ENCODE results near the gene DLGAP1. TPM values are rescaled to one million over a fixed set of nuclear protein-coding genes. Genes with fewer than 3 reads are reported as not detected.

The DLGAP1 gene
- total and polyA plus RNA-seq, 2 experiments from 2014 or later: 3.1 to 6.5 TPM

- Histone ChIP-seq H3K4me3 (no peak overlapping the region), H3K9me3 (ENCODE audit: low read depth) (no peaks in the 10 kb centered on the region), H3K27ac (no peak overlapping the region), H3K9me2 (replicated peaks; ENCODE audit: insufficient read depth) (no peaks in the 10 kb centered on the region), H3K4me1 (ENCODE audit: insufficient read depth) (no peaks in the 10 kb centered on the region), H3K36me3 (replicated peaks; ENCODE audit: insufficient read depth, low read depth) (no peaks in the 10 kb centered on the region), H3K4me2 (no peak overlapping the region), H3K79me2 (no peaks in the 10 kb centered on the region), H3K27me3 (no peaks in the 10 kb centered on the region), H4K20me1 (ENCODE audit: insufficient read depth, poor library complexity, severe bottlenecking) (no peaks in the 10 kb centered on the region), H2AFZ (no peak overlapping the region)
- no peak for DNase-seq (ENCODE audit: low spot score)
- TF ChIP-seq CTCF (IDR thresholded peaks at IDR 0.05; ENCODE audit: poor library complexity): no peak
- TF ChIP-seq EZH2phosphoT487 (IDR thresholded peaks at IDR 0.05; ENCODE audit: low read depth, severe bottlenecking, unreplicated experiment): no peak
- no peak for TF ChIP-seq EZH2 (IDR thresholded peaks at IDR 0.05; ENCODE audit: borderline replicate concordance)
- 65% methylated on average over 4 of the region's 4 CpGs for WGBS (ENCODE audit: low lambda C conversion rate, missing lambda C conversion rate)
These were observed 877.7 kb downstream of the DLGAP1 start for GRCh38 chr18:3577281-3577855.

GRCh38 chr18:3572761-3573160 lies 882.3 kb downstream of the DLGAP1 start:
- no peaks in the 10 kb centered on the region for H3K79me2 ChIP-seq
- H3K9me3 ChIP-seq (ENCODE audit: low read depth): no peaks in the 10 kb centered on the region
- H2AFZ ChIP-seq: no peak overlapping the region
- H3K4me1 ChIP-seq (ENCODE audit: insufficient read depth): no peaks in the 10 kb centered on the region
- no peak overlapping the region for H3K4me2 ChIP-seq
- no peaks in the 10 kb centered on the region for H3K9me2 ChIP-seq (replicated peaks; ENCODE audit: insufficient read depth)
- 100% methylated on average over 1 of the region's 1 CpG for WGBS (ENCODE audit: low lambda C conversion rate, missing lambda C conversion rate)
- H4K20me1 ChIP-seq (ENCODE audit: insufficient read depth, poor library complexity, severe bottlenecking): no peaks in the 10 kb centered on the region
- no peak for DNase-seq (ENCODE audit: low spot score)
- no peaks in the 10 kb centered on the region for H3K36me3 ChIP-seq (replicated peaks; ENCODE audit: insufficient read depth, low read depth)
- H3K27ac ChIP-seq: no peak overlapping the region
- TF ChIP-seq EZH2phosphoT487 (IDR thresholded peaks at IDR 0.05; ENCODE audit: low read depth, severe bottlenecking, unreplicated experiment) (no peak), CTCF (IDR thresholded peaks at IDR 0.05; ENCODE audit: poor library complexity) (no peak), EZH2 (IDR thresholded peaks at IDR 0.05; ENCODE audit: borderline replicate concordance) (no peak)
- H3K27me3 ChIP-seq: no peaks in the 10 kb centered on the region
- H3K4me3 ChIP-seq: no peak overlapping the region

- no peak overlapping the region for H2AFZ ChIP-seq
- H3K36me3 ChIP-seq (replicated peaks; ENCODE audit: insufficient read depth, low read depth): no peaks in the 10 kb centered on the region
- no peak overlapping the region for H3K27ac ChIP-seq
- H3K4me1 ChIP-seq (ENCODE audit: insufficient read depth): no peaks in the 10 kb centered on the region
- DNase-seq (ENCODE audit: low spot score): no peak
- H3K4me2 ChIP-seq: no peak overlapping the region
- TF ChIP-seq CTCF (IDR thresholded peaks at IDR 0.05; ENCODE audit: poor library complexity): no peak
- TF ChIP-seq EZH2 (IDR thresholded peaks at IDR 0.05; ENCODE audit: borderline replicate concordance): no peak
- no peak for TF ChIP-seq EZH2phosphoT487 (IDR thresholded peaks at IDR 0.05; ENCODE audit: low read depth, severe bottlenecking, unreplicated experiment)
- no peaks in the 10 kb centered on the region for H3K79me2 ChIP-seq
- H3K27me3 ChIP-seq: no peaks in the 10 kb centered on the region
- no peaks in the 10 kb centered on the region for H3K9me3 ChIP-seq (ENCODE audit: low read depth)
- no peak overlapping the region for H3K4me3 ChIP-seq
- H3K9me2 ChIP-seq (replicated peaks; ENCODE audit: insufficient read depth): no peaks in the 10 kb centered on the region
- H4K20me1 ChIP-seq (ENCODE audit: insufficient read depth, poor library complexity, severe bottlenecking): no peaks in the 10 kb centered on the region
These were observed 888.3 kb downstream of the DLGAP1 start for GRCh38 chr18:3566851-3567250.

- WGBS (ENCODE audit: low lambda C conversion rate, missing lambda C conversion rate): 94% methylated on average over 3 of the region's 3 CpGs
- DNase-seq (ENCODE audit: low spot score): no peak
- H3K4me1 ChIP-seq (ENCODE audit: insufficient read depth): no peaks in the 10 kb centered on the region
- H3K36me3 ChIP-seq (replicated peaks; ENCODE audit: insufficient read depth, low read depth): no peaks in the 10 kb centered on the region
- H2AFZ ChIP-seq: no peak overlapping the region
- no peak overlapping the region for H3K27ac ChIP-seq
- no peak overlapping the region for H3K4me2 ChIP-seq
- no peaks in the 10 kb centered on the region for H3K27me3 ChIP-seq
- no peaks in the 10 kb centered on the region for H3K79me2 ChIP-seq
- no peaks in the 10 kb centered on the region for H4K20me1 ChIP-seq (ENCODE audit: insufficient read depth, poor library complexity, severe bottlenecking)
- H3K9me2 ChIP-seq (replicated peaks; ENCODE audit: insufficient read depth): no peaks in the 10 kb centered on the region
- H3K4me3 ChIP-seq: no peak overlapping the region
- H3K9me3 ChIP-seq (ENCODE audit: low read depth): no peaks in the 10 kb centered on the region
- no peak for TF ChIP-seq EZH2phosphoT487 (IDR thresholded peaks at IDR 0.05; ENCODE audit: low read depth, severe bottlenecking, unreplicated experiment)
These were observed 894.4 kb downstream of the DLGAP1 start for GRCh38 chr18:3560755-3561154.
